ENCODE data around the gene ATP10B. TPM values are rescaled to one million over a fixed set of nuclear protein-coding genes. Genes with fewer than 3 reads are reported as not detected.
"Not testable (repeated sequence)": the region's sequence is repeated elsewhere in the genome, so short reads cannot be mapped to it uniquely, and the experiment has no call there.

ATP10B gene
- total RNA-seq, 1 donor from 2014 or later: not detected

GRCh38 chr5:160835818-160836528, 16.0 kb downstream of the ATP10B start:
- no peak for DNase-seq (ENCODE audit: missing footprints)
- intact Hi-C loops (cut with DNase I): no loop called here
- no peak for ATAC-seq

DNA sequence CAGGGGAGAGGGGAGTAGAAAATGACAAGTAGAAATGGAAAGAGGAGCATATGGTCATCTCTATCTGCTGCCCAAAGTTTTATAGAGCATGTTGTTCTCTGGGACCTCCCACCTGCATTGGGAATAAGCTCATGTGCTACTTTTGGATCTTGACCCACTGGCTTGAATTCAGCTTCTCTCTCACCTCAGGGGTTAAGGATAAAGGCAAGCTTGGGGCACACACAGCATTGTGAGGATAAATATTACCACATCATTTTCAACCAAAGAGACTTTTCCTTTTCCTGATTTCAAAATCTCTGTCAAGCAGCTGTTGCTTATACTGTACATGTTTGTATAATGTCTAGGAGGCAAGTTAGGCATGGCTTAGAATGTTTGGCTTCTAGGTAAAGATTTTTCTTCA, 16.6 kb downstream of the ATP10B start:
- no peak for ATAC-seq
- intact Hi-C loops (cut with DNase I): no loop called here
- DNase-seq (ENCODE audit: missing footprints): no peak

- ATAC-seq: no peak
- intact Hi-C loops (cut with DNase I): no loop called here
- DNase-seq (ENCODE audit: missing footprints): no peak
Measured at GRCh38 chr5:160833806-160834205, 18.2 kb downstream of the ATP10B start.

DNA sequence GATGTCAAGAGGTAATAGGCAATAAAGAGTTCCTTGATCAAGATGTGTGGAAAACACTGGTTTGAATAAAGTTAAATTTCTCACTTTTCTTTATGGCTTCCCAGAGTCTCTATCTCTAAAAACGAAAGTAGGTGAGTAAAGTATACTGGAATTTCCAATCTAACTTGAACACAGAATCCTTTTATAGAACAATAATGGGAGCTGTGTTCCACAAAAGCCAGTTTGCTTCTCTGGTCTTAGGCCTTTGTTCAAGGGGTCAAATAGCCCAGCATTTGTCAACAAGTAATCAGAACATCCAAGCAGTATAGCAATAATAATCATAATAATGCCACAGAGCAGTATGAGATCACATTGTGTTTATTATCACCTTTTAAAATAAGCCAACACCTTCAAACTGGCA, 20.2 kb downstream of the ATP10B start:
- DNase-seq (ENCODE audit: missing footprints) (no peak), ATAC-seq (no peak)
- intact Hi-C loops (cut with DNase I): no loop called here

DNA sequence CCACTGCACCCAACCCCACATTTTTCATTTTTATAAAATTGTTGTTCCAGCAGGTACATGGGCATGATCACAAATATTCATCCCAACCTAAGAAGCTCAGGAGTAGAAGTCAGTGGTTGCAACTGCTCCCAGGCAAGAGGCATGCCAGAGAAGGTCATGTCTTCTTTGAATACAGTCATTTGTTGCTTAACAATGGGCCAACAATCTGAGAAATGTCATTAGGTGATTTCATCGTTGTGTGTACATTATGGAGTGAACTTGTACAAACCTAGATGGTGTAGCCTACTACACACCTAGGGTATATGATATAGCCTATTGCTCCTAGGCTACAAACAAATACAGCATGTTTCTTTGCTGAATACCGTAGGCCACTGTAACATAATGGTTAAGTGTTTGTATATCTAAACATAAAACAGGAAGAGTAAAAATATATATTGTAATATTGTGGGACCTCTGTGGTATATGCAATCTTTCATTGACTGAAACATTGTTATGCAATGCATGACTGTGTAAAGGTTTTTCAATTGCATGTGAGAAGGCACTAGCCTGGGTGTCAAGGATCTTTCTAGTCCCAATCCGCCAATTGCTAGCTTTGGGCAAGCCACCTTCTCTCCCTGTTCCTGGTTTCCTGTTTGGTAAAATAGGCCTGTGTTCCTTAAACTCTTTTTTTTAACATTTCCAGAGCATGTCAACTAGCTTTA, 27.6 kb downstream of the ATP10B start:
- ATAC-seq: no peak
- no peak for DNase-seq (ENCODE audit: missing footprints)

DNA sequence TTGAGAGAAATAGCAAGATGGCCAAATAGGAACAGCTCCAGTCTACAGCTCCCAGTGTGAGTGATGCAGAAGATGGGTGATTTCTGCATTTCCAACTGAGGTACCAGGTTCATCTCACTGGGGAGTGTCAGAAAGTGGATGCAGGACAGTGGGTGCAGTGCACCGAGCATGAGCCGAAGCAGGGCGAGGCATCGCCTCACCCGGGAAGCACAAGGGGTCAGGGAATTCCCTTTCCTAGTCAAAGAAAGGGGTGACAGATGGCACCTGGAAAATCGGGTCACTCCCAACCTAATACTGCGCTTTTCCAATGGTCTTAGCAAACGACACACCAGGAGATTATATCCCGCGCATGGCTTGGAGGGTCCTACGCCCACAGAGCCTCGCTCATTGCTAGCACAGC, 39.0 kb downstream of the ATP10B start:
- DNase-seq (ENCODE audit: missing footprints); intact Hi-C loops (cut with DNase I); ATAC-seq: not testable (repeated sequence)

More for the DNA sequence above, 27.6 kb downstream of the ATP10B start:
- intact Hi-C loops (cut with DNase I): no loop called here

- no peak for ATAC-seq
- intact Hi-C loops (cut with DNase I): no loop called here
- DNase-seq (ENCODE audit: missing footprints): no peak
Measured at GRCh38 chr5:160805376-160805775, 46.6 kb downstream of the ATP10B start.

GRCh38 chr5:160802592-160802991, 49.4 kb downstream of the ATP10B start:
- no peak for DNase-seq (ENCODE audit: missing footprints)
- ATAC-seq: no peak
- intact Hi-C loops (cut with DNase I): no loop called here

DNA sequence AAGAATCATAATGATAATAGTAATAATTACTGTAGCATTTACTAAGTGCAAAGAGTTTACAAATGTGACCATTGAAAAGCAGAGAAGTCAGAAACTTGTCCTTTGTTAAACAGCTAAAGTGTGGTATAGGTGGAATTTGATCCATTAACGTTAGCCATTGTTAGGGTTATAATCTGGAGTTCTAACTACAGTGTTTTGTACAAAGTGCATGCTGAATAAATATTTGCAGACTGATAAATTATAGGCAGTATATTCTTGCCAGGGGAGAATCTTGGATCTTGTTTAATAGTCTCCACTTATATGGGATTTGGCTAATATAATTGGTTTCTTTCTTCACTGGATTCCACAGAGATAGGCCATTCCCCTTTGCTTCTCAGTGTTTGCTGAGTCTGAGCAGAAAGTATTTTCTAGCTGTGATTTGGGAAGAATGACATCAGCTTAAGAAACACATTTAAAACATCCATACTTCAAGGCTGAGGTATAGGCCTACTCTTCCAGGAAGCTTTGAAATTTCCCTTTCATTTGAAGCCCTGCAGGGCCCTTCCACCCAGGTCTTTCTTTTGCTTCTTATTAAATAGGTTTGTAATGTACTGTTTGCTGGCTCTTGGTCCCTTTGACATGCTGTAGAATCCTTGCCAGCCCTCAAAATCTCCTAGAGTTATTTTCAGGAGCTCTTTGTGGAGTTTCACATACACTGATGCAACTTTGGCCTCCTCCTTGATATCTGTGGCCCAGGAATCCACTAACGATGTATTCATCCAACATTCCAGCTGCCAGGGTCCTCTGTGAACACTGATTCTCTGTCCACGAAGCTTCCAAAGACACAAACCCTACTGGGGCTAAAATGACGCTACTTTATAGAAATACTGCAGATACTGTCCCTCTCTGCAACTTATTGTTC, 51.4 kb downstream of the ATP10B start:
- intact Hi-C loops (cut with DNase I): no loop called here
- ATAC-seq: no peak
- no peak for DNase-seq (ENCODE audit: missing footprints)

GRCh38 chr5:160799184-160799583, 52.8 kb downstream of the ATP10B start:
- ATAC-seq: peak; percentile 23
- intact Hi-C loops (cut with DNase I): no loop called here
- no peak for DNase-seq (ENCODE audit: missing footprints)

DNA sequence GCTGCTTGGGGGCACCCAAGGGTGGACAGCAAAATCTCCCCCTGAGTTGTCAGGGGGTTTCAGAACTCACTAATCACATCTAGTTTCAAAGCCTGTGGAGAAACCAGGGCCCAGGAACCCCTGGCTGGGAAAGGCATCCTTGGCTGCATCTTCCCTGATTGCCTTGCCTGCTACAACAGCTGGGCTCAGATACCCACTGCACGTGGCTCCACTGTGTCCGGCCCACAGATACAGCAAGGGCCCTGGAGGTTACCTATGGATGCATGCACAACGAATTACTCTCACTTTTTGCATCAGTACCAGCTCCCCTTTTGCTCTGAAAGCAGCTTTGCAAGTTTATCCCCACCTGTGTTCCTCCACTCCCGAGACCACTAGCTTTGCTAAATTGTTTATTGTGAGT, 55.0 kb downstream of the ATP10B start:
- DNase-seq (ENCODE audit: missing footprints) (no peak), ATAC-seq (no peak)
- intact Hi-C loops (cut with DNase I): no loop called here

DNA sequence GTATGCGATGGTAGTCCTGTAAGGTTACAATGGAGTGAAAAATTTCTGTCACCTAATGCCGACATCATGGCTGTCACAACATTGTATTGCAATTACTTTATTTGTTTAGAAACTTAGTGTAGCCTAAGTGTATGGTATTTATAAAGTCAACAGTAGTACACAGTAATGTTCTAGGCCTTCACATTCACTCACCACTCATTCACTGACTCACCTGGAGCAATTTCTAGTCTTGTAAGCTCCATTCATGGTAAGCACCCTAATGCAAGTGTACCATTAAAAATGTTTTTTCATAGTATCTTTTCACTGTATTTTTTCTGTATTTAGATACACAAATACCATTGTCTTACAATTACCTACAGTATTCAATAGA, 58.5 kb downstream of the ATP10B start:
- no peak for DNase-seq (ENCODE audit: missing footprints)
- no peak for ATAC-seq
- intact Hi-C loops (cut with DNase I): no loop called here

- DNase-seq (ENCODE audit: missing footprints): no peak
- intact Hi-C loops (cut with DNase I): no loop called here
- ATAC-seq: no peak
Measured at GRCh38 chr5:160792732-160793529, 59.1 kb downstream of the ATP10B start.

DNA sequence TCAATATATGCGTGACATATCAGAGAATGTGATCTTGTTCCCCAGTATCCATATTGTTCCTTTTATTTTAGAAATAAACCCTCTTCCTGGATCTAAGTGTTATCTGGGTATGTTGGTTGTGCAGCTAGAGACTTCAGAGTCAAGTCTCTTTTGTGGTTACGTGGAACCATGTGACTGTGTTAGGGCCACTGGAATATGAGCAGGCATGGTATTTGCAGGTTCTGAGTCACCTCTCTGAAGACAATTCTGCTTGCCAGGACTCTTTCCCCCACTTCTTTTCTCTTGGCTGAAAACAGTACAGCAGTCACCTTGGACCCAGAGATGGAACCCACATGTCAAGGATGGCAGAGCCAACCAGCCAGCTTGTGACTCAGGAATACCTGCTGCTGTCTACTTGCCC, 59.7 kb downstream of the ATP10B start:
- ATAC-seq: no peak
- no peak for DNase-seq (ENCODE audit: missing footprints)
- intact Hi-C loops (cut with DNase I): no loop called here

DNA sequence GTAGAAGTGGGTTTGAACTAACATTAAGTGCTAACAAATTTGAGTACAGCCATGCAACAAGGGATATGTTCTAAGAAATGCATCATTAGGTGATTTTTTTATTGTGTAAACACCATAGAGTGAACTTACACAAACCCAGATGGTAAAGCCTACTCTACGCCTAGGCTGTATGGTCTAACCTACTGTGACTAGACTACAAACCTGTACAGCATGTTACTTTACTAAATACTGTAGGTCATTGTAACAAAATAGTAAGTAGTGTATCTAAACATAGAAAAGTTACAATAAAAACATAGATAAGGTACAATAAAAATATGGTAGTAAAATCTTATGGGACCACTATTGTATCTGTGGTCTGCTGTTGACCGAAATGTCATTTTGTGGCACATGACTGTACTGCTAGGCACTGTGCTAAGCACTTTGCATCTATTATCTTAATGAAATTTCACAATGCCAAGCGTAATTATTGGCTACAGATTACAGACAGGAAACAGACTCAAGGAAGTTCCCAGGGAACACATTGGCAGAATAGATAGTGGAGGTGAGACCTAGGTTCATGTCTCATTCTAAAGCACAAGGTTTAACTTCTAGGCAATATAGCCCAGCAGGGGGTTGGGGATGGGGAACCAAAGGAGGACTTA, 62.7 kb downstream of the ATP10B start:
- no peak for DNase-seq (ENCODE audit: missing footprints)
- no peak for ATAC-seq
- intact Hi-C loops (cut with DNase I): no loop called here

DNA sequence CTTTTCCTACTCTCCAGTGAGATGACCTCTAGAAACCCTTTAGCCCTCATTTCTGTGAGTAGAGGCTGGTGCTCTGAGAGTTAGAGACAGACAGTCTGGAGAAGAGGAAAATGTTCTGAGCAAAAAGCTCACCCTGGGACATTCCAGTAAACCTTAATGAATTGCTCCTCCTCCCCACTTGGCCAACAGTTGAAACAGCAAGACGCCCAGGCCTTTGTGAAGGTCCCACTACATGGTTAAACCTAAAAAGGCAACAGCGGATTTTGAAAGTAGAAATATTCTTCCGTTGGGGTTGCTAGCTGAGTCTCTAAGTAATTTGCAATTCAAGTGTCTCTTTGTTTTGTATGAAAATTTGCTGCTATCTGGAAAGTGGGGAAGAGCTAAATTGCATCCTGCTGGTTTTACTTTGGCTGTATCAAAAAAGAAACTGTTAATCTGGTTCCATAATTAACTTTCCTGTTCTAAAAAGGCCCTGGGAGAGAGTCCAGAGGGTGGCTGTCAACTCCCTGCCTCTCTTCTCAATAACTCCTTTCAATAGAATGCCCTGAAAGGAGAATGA, 63.8 kb downstream of the ATP10B start:
- intact Hi-C loops (cut with DNase I): no loop called here
- ATAC-seq: no peak
- DNase-seq (ENCODE audit: missing footprints): no peak

- DNase-seq (ENCODE audit: missing footprints) (no peak), ATAC-seq (no peak)
- intact Hi-C loops (cut with DNase I): no loop called here
Measured at GRCh38 chr5:160787240-160787639, 64.8 kb downstream of the ATP10B start.

- ATAC-seq (no peak), DNase-seq (ENCODE audit: missing footprints) (no peak)
- intact Hi-C loops (cut with DNase I): no loop called here
Measured at GRCh38 chr5:160774666-160775315, 77.2 kb downstream of the ATP10B start.
